Renal cortex interstitium (tissue), 11 donors: ENCODE results near the gene RPL13. TPM values are rescaled to one million over a fixed set of nuclear protein-coding genes. Genes with fewer than 3 reads are reported as not detected.
"Not testable (repeated sequence)": the region's sequence is repeated elsewhere in the genome, so short reads cannot be mapped to it uniquely, and the experiment has no call there.

Source experiments
- DNase-seq, 11 donors: peaks; one replicate each; pipeline ENCODE4 v3.0.0-alpha.2; 2013; ENCODE audit warnings: low read depth in 9 of 11, low spot score in 4 of 11; ENCODE audit errors: extremely low read depth in 1 of 11
- polyA plus RNA-seq, 3 donors: library from polyadenylated mRNA; unstranded; fragments of 120-200 nt; gene quantifications; one replicate each; pipeline ENCODE4 v1.2.1, GENCODE V29; 2013; ENCODE audit not compliant: insufficient read length in 3 of 3

The RPL13 gene
- polyA plus RNA-seq, 3 donors, result 1,503 to 2,429 (median 2,392) TPM

GRCh38 chr16:89555780-89556179 lies 4.7 kb upstream of the RPL13 start:
- no peak for DNase-seq

- peak in 2 of 11 donors; percentile 64 for DNase-seq
Observed at GRCh38 chr16:89556750-89557689, 3.5 kb upstream of the RPL13 start.

GRCh38 chr16:89557690-89558490 lies 2.6 kb upstream of the RPL13 start:
- no peak for DNase-seq

- no peak for DNase-seq
Observed at GRCh38 chr16:89561142-89561883, 831 bp downstream of the RPL13 start.

- DNase-seq, result no peak
Observed at GRCh38 chr16:89561884-89562599, 1.6 kb downstream of the RPL13 start.

GRCh38 chr16:89562939-89563338 lies 2.5 kb downstream of the RPL13 start:
- DNase-seq, result no peak

GRCh38 chr16:89563639-89564392 lies 3.3 kb downstream of the RPL13 start:
- DNase-seq, result no peak

GRCh38 chr16:89564476-89565255 lies 4.2 kb downstream of the RPL13 start:
- no peak for DNase-seq

- DNase-seq, result no peak
Observed at GRCh38 chr16:89565256-89565505, 4.7 kb downstream of the RPL13 start.

GRCh38 chr16:89565506-89566372 lies 5.3 kb downstream of the RPL13 start:
- no peak for DNase-seq

GRCh38 chr16:89567656-89568594 lies 7.4 kb downstream of the RPL13 start:
- no peak for DNase-seq

- DNase-seq, result no peak
Observed at GRCh38 chr16:89569506-89570341, 9.2 kb downstream of the RPL13 start.

GRCh38 chr16:89570342-89570923 lies 10.0 kb downstream of the RPL13 start:
- DNase-seq, result no peak

- not testable (repeated sequence) for DNase-seq
Observed at GRCh38 chr16:89570983-89571598, 10.6 kb downstream of the RPL13 start.
